HG02763 (cell line): ENCODE results near the gene DPP10.

Experiments
- ATAC-seq: cut with Tn5 transposase; IDR thresholded peaks from one replicate; pipeline ENCODE4 v1.9.1; 2021; ENCODE audit warnings: mild to moderate bottlenecking, moderate library complexity; ENCODE audit not compliant: unreplicated experiment

The DPP10 gene

DNA sequence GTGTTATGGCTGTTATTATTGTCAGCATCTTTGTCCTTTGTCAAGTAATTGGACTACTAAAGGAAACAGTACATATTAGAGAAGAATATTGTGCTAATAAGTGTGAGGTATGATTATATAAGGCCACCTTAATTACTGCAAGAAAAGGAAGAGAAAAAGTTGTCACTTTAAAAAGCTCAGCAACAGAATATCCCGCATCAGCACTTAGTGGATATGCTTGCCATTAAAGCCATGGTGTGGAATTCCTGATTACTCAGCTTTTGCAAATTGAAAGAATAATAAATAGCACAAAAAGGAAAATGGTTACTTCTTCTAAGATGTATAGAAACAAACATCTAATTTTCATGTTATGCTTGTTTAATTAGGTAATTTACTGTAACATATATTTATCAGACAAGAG lies 347.5 kb downstream of the DPP10 start:
- ATAC-seq: no peak

DNA sequence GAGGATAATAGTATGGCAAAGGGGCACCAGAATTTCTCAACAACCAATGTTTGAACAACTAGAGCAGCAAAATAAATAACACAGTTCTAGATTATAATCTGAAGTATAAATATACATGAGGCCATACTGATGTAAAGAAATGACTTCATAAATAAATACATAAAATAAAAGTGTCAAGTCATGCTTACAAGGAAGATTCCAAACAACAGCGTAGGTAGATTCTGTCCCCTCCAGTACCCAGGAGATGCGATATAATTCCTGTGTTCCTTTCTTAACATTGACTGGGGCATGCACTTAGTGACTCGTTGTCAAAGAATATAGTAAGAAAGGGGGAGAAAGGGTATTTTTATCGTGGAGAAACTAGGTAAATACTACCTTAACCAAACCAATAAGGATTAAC lies 355.1 kb downstream of the DPP10 start:
- no peak for ATAC-seq

DNA sequence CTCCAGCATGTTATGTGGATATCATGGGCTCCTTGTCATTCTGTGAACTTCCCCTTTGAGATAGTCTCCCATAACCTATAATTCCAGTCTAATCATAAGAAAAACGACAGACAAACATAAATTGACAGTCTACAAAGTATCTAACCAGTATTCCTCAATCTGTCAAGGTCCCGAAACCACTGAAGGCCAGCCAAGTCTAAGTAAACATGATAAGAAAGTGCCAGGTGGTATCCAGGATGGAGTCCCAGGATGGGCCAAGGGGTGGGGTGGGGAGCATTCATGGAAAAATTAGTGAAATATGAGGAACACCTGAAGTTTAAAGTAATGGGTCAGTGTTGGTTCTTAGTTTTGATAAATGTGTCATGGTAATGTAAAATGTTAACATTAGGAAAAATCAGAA lies 355.5 kb downstream of the DPP10 start:
- ATAC-seq: no peak

DNA sequence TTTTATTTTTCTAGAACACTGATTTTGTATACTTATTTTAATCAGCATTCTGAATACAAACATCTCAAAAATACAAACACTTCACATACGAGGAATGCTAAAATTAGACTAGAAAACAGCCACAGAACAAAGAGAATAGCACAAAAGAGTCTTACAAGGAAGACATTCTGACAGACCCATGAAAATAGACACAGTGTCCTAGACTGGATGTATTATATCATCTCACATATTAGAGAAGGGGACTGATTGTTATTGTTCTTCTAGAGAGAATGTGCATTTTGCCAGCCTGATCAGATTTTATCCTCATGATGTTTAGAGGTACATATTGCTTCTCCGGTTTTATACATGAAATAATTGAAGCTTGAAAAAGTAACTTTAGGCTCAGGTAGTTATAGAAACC lies 357.9 kb downstream of the DPP10 start:
- no peak for ATAC-seq

DNA sequence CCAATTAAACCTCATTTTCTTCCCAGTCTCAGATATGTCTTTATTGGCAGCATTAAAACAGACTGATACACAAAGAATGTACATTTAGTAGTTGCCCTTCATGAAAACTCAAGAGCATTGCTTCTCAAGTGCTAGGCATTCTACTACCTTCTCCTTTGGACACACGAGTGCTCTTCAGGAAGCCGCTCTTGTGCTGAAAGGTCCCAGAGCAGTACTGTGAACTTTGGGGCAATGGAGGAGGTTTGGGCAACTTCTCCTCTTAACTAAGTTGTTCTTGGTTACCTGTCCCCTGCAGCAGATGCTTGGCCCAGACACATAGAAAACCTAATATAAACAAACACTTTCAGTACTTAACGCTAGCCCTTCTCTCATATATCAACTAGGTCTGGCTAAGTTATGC lies 362.8 kb downstream of the DPP10 start:
- ATAC-seq: no peak

DNA sequence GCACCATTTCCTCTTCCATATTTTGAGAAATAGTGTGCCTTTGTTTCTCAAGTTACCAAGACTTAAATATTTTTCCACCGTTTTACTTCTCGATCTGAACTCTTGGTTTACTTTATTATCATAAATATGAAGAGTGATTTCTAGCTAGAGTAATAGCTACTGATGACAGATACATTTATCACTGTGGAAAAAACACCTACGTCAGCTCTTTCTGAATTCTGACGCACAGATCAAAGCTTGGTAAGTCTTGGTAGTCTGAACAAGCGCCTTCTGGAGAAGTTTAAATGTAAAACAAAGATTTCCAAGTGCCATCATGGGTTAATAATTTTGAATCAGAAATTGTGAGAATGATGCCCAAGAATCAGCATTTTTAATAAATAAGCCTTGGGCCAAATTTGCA lies 367.7 kb downstream of the DPP10 start:
- no peak for ATAC-seq

DNA sequence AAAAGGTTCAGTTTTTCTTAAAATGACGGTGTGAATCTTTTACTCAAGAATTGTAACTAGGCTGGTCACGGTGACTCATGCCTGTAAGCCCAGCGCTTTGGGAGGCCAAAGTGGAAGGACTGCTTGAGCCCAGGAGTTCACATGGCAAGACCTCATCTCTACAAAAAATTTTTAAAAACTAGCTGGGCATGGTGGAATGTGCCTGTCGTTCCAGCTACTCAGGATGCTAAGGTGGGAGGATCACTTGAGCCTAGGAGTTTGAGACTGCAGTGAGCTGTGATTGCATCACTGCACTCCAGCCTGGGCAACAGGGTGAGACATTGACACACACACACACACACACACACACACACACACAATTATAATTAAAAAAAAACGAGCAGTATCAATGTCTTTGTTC lies 369.8 kb downstream of the DPP10 start:
- no peak for ATAC-seq

DNA sequence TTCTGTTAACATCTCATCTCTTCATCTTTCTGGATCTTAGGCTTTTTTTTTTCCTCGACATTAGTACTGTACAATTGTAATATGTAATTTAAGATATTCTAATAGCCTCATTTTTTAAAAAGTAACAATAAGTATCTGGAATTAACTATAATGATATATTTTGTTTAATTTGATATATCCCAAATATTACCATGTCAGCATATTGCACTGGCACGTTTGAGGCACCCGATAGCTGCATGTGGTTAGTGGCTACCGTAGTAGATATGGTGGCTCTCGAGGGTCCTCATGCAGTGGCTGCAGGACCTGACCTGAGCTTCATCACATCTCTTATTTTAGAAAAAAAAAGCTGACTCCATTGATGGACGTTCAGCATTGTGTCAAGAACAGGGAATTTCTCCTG lies 371.9 kb downstream of the DPP10 start:
- ATAC-seq: no peak

DNA sequence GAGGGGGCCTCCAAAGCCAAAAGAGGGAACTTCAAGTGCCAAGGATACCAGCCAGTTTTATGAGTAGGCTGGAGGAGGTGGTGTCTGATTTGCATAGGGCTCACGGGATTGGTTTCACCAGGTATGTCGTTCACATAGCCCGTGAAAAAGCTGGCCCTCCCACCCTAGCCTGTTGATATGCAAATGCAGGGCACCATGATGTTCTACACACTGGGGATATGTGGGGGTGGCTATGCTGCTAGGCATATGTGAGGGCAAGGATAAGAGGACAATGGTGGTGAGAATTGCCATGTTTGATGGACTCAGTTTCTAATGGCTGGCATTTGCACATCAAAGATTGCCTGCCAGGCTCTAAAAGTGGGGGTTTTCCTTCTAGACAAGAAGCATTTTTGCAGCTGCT lies 378.6 kb downstream of the DPP10 start:
- no peak for ATAC-seq

DNA sequence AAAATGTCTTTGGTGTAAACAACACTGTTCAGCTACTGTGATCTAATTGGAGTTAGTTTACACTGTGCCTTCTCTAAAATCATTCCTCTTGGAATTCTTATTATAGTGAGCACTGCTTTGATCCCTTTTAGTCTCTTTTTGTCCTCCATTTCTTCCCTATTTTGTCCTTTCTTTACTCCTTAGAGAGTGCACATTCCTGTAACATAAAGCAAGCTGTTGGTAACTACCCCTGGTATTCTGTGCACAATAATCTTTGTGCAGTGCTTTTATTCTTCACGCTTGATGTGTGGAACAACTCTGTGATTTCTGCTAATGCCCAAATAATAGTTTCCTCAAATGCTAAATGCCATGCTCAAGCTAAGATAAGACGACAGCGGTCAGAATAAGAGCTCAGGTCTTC lies 401.5 kb downstream of the DPP10 start:
- ATAC-seq: no peak

DNA sequence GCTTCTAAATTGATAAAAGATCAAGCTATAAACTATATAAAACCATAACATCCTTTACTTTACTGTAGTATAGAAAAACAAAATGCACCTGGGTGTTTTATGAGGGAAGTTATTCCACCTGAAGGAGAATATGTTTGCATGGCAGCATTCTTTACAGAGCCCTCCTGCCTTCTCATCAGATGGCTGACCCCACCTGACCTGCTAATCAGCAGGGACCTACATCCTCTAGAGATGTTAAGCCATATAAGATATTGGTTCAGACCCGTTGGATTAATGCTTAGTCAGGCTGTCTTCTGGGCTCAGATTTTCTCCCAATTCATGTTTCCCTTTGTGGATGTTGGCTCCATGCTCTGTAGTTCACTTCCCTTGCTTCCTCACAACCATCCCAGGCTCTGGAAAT lies 414.8 kb downstream of the DPP10 start:
- ATAC-seq: no peak

DNA sequence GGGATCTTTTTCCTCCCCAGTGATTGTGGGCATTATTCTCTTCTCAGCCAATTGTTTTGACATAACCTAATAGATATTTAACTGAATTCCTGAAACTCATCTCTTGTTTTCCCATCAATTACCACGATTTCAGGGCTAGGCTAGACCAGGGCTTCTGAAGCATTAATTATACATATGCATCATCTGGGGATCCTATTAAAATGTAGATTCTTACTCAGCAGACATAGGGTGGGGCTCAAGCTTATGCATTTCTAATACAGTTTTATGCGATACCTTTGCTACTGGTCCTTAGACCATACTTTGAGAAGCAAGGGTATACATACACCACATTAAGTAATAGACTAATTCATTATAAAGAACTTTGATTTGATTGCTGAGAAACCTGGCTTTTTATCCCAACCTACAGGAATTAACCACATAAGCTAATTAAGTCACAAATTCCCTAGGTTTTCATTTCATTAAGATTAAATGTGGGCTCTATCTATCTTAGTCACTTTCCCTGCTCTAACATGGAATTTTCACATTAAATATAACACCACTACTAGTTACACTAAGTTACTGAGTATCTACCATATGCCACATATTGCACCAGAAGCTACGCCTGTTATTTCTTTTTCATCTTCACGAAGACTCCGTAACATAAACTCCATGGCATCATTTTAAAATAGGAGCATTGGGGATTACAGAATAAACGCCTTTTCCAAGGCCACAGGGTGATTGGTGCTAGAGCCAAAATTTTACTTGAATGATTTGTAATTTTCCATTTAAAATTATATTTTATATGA lies 417.5 kb downstream of the DPP10 start:
- no peak for ATAC-seq

DNA sequence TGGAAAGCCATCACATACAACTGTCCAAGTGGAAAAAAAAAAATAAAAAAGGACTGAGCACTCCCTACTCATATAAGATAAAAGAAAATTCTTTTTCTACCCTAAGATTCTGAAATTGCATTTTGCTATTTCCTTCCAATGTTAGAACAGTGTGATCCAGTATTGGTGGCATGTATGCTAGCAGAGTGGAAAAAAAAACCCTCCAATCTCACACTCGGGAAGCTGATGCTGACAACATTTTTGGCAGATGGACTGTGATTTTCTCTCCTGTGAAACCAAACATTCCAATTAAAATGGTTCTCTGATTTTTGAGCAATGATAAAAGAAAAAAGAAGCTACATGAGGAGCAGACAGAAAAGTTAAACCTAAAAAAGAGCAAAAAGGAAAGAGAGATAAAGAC lies 419.8 kb downstream of the DPP10 start:
- ATAC-seq: no peak

DNA sequence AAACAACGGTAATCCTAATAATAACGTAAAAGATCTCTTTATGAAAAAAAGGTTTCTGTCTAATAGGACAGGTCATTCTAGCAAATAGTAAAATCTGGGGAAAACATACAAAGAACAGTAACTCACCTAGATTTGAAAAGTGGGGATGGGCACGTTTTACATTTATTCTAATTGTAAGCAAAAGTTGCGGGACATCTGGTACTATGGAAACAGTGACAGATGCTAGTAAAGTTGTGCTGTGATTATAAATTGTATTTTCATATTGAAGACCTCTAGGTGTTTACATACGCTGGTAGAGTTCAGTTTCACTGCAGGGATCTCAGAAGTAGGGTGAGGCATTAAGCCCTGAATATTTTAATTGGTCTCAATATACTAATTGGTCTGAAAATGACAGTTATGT lies 422.5 kb downstream of the DPP10 start:
- no peak for ATAC-seq

DNA sequence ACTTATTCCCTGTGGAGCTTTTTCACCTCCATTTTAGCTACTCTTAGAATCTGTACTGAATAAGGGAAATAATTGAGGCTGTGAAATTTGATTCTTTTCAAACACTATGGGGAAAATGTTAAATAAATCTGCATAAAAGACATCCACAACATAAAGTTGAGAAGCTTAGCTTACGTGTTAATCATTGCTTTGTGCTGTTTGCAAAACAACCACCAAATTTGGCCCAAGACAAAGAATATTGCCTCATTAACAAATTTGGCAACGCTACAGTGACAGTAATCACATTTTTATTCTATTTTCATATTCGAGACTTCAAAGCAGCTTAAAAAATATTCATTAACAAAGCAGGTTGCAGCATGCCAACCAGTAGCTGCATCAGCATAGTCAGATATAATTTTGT lies 437.6 kb downstream of the DPP10 start:
- no peak for ATAC-seq

DNA sequence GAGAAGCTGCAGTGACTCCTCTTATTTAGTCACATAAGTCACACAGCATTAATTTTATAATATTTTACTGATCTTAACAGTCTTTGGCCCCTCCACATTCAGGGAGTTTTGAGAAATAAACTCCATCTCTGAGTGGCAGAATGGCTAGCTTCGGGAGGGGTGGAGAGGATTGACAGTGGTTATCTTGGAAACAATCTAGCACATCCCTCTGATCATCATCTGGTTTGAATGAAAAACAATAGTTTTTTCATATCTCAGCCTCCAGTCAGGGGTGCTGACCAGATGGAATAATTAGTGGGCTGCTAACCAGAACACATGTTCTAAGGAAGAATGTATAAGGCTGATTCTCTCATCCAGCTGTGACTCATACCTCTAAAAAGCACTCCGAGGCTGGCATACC lies 477.5 kb downstream of the DPP10 start:
- ATAC-seq: no peak

DNA sequence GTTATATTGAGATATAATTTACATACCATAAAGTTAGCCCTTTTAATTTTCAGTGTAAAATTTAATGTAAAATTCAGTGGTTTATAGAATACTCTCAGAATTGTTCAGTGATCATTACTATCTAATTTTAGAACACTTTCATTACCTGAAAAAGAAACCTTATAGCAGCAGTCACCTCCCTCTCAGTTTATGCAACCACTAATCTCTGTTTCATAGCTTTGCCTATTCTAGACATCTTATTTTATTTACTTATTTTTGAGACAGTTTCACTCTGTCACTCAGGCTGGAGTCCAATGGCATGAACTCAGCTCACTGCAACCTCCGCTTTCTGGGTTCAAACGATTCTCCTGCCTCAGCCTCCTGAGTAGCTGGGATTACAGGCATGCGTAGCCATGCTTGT lies 479.6 kb downstream of the DPP10 start:
- no peak for ATAC-seq

DNA sequence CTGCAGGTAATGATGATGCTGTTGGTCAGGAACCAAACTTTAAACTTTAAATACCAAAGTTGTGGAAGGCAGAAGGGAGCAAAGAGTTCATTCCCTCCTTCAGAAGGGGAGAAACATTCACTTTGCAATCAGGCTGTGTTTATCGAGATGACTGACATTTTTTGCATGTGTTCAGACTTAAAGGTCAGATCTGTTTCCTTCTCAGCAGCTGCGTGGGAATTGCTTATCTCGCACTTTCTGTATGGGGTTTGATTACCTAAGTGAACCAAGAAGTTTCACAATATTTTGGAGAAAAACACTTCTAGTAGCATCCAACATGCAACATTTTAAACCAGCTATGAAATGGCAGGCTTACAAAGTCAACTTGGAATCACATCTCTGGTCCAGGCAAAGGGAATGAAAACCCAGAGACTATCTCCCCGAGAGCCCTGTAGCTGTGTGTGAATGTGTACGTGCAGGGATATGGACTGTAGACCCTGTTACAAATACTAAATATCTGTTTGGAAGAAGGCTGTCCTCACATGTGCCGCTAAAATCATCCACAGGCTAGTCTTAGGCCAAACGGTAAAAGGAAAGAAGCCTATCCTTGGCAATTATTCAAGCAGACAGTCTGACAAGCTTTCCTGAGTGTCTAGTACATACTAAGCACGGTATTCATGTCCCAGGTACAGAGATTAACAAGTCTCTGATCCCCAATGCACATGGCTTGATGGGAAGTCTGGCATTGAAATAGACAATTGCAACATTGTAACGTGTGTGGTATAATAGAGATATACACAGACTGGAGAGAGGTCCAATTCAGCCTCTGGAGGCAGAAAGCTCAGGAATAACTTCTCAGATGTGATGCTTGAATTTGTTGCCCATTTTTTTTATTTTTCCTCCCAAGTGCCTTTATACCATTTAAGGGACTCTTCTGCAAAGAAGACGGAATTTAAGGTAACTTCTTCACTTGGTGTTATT lies 483.1 kb downstream of the DPP10 start:
- no peak for ATAC-seq

DNA sequence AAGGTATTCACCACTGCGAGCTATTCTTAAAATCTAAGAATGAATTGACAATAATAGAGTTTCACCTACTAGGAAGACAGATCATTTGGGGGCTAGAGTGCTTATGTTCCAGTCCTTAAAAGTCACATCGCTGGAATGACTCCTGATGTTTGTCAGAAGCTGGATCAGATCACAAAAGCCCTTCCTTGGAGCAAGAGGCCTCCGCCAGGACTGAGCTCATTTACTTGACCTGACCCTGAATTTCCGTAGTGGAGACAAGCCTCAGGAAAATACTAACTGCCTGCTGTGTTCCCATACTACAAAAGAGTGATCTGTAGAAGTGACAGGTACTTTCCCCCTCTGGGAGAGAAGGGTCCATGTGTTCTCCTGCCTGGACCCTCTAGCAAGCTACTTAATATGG lies 483.9 kb downstream of the DPP10 start:
- no peak for ATAC-seq

DNA sequence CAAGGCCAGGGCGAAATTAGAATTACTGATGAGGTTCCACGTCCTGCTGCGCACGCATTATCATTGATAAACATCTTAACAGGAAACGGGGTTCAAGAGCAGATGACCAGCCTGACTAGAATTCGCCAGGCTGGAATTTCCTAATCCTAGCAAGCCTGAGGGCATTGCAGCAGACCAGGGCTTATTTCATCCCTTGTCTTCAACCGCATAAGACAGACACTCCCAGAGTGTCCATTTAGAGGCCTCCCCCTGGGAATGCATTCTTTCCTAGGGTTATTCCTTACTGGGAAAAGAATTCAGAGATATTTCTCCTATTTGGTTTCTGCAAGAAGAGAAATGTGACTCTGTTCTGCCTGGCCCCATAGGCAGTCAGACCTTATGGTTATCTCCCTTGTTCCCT lies 486.8 kb downstream of the DPP10 start:
- no peak for ATAC-seq

DNA sequence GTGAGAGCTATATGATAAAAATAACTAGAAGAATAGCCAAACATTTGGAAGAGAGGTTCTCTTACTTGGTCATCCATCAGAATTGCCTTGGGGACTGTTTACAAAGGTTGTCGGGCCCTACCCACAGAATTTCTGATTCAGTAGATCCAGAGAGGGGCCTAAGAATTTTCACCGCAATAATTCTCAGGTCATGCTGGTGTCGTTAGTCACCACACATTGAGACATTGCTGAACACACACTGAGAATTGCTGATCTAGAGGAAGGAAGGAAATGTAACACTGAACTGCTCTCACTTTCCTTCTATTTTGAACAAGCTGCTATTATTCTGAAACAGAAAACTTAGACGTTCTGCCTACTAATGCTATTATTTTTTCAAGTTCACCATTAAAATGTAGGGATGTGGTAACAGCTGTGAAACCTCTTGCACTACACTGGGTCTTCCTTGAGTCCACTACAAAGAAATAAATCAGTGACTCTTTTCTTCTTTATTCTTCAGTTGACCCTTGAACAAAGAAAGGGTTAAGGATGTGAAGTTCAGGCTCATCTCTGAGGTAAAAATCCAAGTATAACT lies 491.3 kb downstream of the DPP10 start:
- no peak for ATAC-seq

DNA sequence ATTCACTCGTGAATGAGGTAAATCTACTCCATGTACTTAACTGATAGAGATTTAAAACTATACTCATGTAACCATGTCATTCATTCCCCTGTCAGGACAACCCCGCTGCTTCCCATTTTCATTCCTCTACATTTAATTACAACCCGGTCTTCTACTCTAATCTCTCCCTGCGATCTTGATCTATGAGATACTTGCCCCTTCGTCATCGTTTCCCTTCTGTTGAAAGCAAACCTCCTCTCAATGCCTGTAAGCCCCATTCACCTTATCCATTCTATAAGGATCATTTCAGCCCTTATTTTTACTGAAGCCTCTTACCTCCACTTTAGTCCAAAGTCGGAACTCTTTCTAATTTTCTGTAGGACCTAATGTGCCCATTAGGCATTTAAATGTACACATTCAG lies 492.6 kb downstream of the DPP10 start:
- no peak for ATAC-seq
